HepG2 (cell line): ENCODE data around the gene SLC6A8. TPM values are rescaled to one million over a fixed set of nuclear protein-coding genes. Genes with fewer than 3 reads are reported as not detected.

Experiments used
- FOSL1 ChIP-seq: sonication (generic); formaldehyde crosslinking; IDR thresholded peaks from 2 replicates; pipeline ENCODE4 v1.9.0; 2021; ENCODE audit warnings: missing genetic modification reagents, borderline replicate concordance
- KLF6 ChIP-seq: IDR thresholded peaks from 2 replicates; pipeline ENCODE4 v1.8.0; 2016; ENCODE audit warnings: missing biosample characterization, missing genetic modification reagents
- MED13 ChIP-seq: sonication (generic); formaldehyde crosslinking; IDR thresholded peaks from 2 replicates; pipeline ENCODE4 v1.5.0; 2020; ENCODE audit warnings: missing genetic modification reagents
- MIXL1 ChIP-seq: IDR thresholded peaks from 2 replicates; pipeline ENCODE4 v1.6.1; 2016
- MXD4 ChIP-seq: IDR thresholded peaks from 2 replicates; pipeline ENCODE4 v1.6.1; 2016; ENCODE audit warnings: mild to moderate bottlenecking, missing biosample characterization, missing genetic modification reagents
- NR1H2 ChIP-seq: sonication (generic); formaldehyde crosslinking; IDR thresholded peaks from 2 replicates; pipeline ENCODE4 v1.8.1; 2022; ENCODE audit warnings: low read depth, missing genetic modification reagents, borderline replicate concordance
- RCOR2 ChIP-seq: IDR thresholded peaks from 2 replicates; pipeline ENCODE4 v1.6.1; 2016; ENCODE audit warnings: missing biosample characterization, missing genetic modification reagents
- REXO4 ChIP-seq: sonication (generic); formaldehyde crosslinking; IDR thresholded peaks from 2 replicates; pipeline ENCODE4 v1.8.0; 2022; ENCODE audit warnings: missing genetic modification reagents, mild to moderate bottlenecking, borderline replicate concordance
- SALL1 ChIP-seq: sonication (generic); formaldehyde crosslinking; IDR thresholded peaks from 2 replicates; pipeline ENCODE4 v1.8.0; 2022; ENCODE audit warnings: mild to moderate bottlenecking, missing genetic modification reagents
- SMC3 ChIP-seq: IDR thresholded peaks from 2 replicates; pipeline ENCODE4 v1.6.1; 2011; ENCODE audit warnings: low read length, improper control_type of control experiment
- SRSF9 ChIP-seq: fragments of 200-400 bp; formaldehyde crosslinking; IDR thresholded peaks from 2 replicates; pipeline ENCODE4 v1.6.1; 2018; ENCODE audit warnings: borderline replicate concordance, mild to moderate bottlenecking, low read depth, low read length; ENCODE audit not compliant: insufficient read depth, poor library complexity, severe bottlenecking
- STAG1 ChIP-seq: sonication (generic); formaldehyde crosslinking; IDR thresholded peaks from 2 replicates; pipeline ENCODE4 v1.4.0; 2020; ENCODE audit warnings: missing genetic modification reagents
- ZC3H13 ChIP-seq: sonication (generic); formaldehyde crosslinking; IDR thresholded peaks from 2 replicates; pipeline ENCODE4 v1.8.1; 2023; ENCODE audit warnings: mild to moderate bottlenecking, missing genetic modification reagents, moderate library complexity
- ZNF225 ChIP-seq: sonication (generic); formaldehyde crosslinking; IDR thresholded peaks from 2 replicates; pipeline ENCODE4 v1.4.0; 2020; ENCODE audit warnings: mild to moderate bottlenecking, missing genetic modification reagents
- ZNF230 ChIP-seq: sonication (generic); formaldehyde crosslinking; IDR thresholded peaks from 2 replicates; pipeline ENCODE4 v1.4.0; 2020; ENCODE audit warnings: mild to moderate bottlenecking, missing genetic modification reagents
- ZNF430 ChIP-seq: sonication (generic); formaldehyde crosslinking; IDR thresholded peaks from 2 replicates; pipeline ENCODE4 v1.9.0; 2021; ENCODE audit warnings: mild to moderate bottlenecking, missing genetic modification reagents
- ZNF629 ChIP-seq: sonication (generic); formaldehyde crosslinking; conservative IDR thresholded peaks from 2 replicates; pipeline ENCODE4 v1.5.0; 2020; ENCODE audit warnings: missing genetic modification reagents
- ZNF883 ChIP-seq: sonication (generic); formaldehyde crosslinking; IDR thresholded peaks from 2 replicates; pipeline ENCODE4 v1.5.1; 2020; ENCODE audit warnings: mild to moderate bottlenecking, missing genetic modification reagents; ENCODE audit errors: not compliant biosample characterization
- ZSCAN31 ChIP-seq: sonication (generic); formaldehyde crosslinking; IDR thresholded peaks from 2 replicates; pipeline ENCODE4 v1.5.0; 2020; ENCODE audit warnings: low read depth, mild to moderate bottlenecking, missing genetic modification reagents
- polyA plus RNA-seq, 8 experiments: library from polyadenylated mRNA; depleted of rRNA in 3 of 8; stranded (reverse) in 7 of 8; unstranded in 1 of 8; fragments of >200 nt; fragmentation: Illumina TruSeq in 4 of 8; extraction: Trizol in 4 of 8; gene quantifications; 2 replicates each; pipeline versions ENCODE4 v1.2.1 to v1.2.3, GENCODE V29; 2011 to 2016; ENCODE audit warnings: low read depth in 4 of 8, missing spikeins in 1 of 8, mixed read lengths in 1 of 8; ENCODE audit not compliant: insufficient read depth in 1 of 8
- total RNA-seq, 5 experiments: library from RNA; depleted of rRNA; stranded (reverse); fragments of >200 nt; fragmentation: Illumina TruSeq; extraction: Trizol; gene quantifications; 2 replicates each; pipeline ENCODE4 v1.2.3, GENCODE V29; 2016; ENCODE audit warnings: low read depth in 1 of 5
- TF ChIP-seq, protein P1 (sequence below): sonication (generic); formaldehyde crosslinking; IDR thresholded peaks from 2 replicates; pipeline ENCODE4 v1.8.1; 2023; ENCODE audit warnings: missing genetic modification reagents, inconsistent platforms, borderline replicate concordance
- TF ChIP-seq, protein P2 (sequence below): sonication (generic); formaldehyde crosslinking; IDR thresholded peaks from 2 replicates; pipeline ENCODE4 v1.5.0; 2020; ENCODE audit warnings: mild to moderate bottlenecking, missing genetic modification reagents, borderline replicate concordance
- TF ChIP-seq, protein P3 (sequence below), 2 experiments: sonication (generic) in 1 of 2; formaldehyde crosslinking in 1 of 2; IDR thresholded peaks; 2 replicates each; pipeline versions ENCODE4 v1.5.1 to v1.6.1; 2011 to 2020; ENCODE audit warnings: borderline replicate concordance in 1 of 2, low read depth in 1 of 2, low read length in 1 of 2, mild to moderate bottlenecking in 1 of 2, missing genetic modification reagents in 1 of 2, moderate library complexity in 1 of 2
- TF ChIP-seq, protein P4 (sequence below): sonication (generic); formaldehyde crosslinking; IDR thresholded peaks from 2 replicates; pipeline ENCODE4 v1.4.0; 2020; ENCODE audit warnings: mild to moderate bottlenecking, missing genetic modification reagents

The SLC6A8 gene
- total and polyA plus RNA-seq, 2 of the 13 experiments (the other 11 are each of a cell fraction or from before 2014, with no cell fraction given) = 13.9 to 176 TPM

DNA sequence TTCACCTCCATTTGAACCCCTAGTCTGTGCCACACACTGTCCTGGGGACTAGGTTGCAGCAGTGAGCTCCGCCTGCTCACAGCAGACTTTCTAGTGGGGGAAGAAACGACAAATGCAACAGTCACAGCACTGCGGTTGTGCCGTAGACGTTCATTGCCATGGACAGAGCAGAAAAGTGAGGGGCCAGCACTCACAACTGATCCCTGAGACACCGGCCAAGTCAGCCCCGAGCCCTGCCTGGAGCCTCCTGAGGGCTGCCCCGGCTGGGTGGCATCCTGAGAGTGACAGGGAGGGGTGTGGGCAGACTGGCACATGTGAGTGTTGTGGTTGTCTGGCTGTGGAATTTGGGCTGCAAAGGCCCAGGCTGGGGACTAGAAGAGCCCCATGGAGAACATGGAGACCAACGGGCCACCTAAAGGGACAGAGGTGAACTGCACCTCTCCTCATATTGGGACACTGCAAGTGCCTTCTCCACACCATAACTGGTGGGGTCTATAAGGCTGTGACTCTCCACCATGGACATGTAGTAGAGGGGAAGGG lies 36.1 kb upstream of the SLC6A8 start (continued):
- TF ChIP-seq MED13 (CRISPR knock-in tag) (no peak), ZNF883 (no peak), MXD4 (CRISPR knock-in tag) (no peak), ZNF629 (CRISPR knock-in tag) (no peak), ZNF430 (CRISPR knock-in tag) (no peak), RCOR2 (CRISPR knock-in tag) (no peak), FOSL1 (CRISPR knock-in tag) (no peak), ZNF225 (CRISPR knock-in tag) (no peak), NR1H2 (no peak), KLF6 (CRISPR knock-in tag) (no peak), SMC3 (peak; percentile 38; the same call in 1 of the 2 replicates), STAG1 (peak; percentile 40), REXO4 (no peak), SRSF9 (no peak), ZNF230 (CRISPR knock-in tag) (no peak), ZC3H13 (CRISPR knock-in tag) (peak; percentile 95), SALL1 (CRISPR knock-in tag) (peak; percentile 27; the same call in 1 of the 2 replicates), MIXL1 (CRISPR knock-in tag) (no peak), ZSCAN31 (CRISPR knock-in tag) (no peak)
- TF ChIP-seq, protein P1, sequence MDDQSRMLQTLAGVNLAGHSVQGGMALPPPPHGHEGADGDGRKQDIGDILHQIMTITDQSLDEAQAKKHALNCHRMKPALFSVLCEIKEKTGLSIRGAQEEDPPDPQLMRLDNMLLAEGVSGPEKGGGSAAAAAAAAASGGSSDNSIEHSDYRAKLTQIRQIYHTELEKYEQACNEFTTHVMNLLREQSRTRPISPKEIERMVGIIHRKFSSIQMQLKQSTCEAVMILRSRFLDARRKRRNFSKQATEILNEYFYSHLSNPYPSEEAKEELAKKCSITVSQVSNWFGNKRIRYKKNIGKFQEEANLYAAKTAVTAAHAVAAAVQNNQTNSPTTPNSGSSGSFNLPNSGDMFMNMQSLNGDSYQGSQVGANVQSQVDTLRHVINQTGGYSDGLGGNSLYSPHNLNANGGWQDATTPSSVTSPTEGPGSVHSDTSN (CRISPR knock-in tag) = no peak
- TF ChIP-seq, protein P2, sequence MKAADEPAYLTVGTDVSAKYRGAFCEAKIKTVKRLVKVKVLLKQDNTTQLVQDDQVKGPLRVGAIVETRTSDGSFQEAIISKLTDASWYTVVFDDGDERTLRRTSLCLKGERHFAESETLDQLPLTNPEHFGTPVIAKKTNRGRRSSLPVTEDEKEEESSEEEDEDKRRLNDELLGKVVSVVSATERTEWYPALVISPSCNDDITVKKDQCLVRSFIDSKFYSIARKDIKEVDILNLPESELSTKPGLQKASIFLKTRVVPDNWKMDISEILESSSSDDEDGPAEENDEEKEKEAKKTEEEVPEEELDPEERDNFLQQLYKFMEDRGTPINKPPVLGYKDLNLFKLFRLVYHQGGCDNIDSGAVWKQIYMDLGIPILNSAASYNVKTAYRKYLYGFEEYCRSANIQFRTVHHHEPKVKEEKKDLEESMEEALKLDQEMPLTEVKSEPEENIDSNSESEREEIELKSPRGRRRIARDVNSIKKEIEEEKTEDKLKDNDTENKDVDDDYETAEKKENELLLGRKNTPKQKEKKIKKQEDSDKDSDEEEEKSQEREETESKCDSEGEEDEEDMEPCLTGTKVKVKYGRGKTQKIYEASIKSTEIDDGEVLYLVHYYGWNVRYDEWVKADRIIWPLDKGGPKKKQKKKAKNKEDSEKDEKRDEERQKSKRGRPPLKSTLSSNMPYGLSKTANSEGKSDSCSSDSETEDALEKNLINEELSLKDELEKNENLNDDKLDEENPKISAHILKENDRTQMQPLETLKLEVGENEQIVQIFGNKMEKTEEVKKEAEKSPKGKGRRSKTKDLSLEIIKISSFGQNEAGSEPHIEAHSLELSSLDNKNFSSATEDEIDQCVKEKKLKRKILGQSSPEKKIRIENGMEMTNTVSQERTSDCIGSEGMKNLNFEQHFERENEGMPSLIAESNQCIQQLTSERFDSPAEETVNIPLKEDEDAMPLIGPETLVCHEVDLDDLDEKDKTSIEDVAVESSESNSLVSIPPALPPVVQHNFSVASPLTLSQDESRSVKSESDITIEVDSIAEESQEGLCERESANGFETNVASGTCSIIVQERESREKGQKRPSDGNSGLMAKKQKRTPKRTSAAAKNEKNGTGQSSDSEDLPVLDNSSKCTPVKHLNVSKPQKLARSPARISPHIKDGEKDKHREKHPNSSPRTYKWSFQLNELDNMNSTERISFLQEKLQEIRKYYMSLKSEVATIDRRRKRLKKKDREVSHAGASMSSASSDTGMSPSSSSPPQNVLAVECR = no peak
- TF ChIP-seq, protein P3, sequence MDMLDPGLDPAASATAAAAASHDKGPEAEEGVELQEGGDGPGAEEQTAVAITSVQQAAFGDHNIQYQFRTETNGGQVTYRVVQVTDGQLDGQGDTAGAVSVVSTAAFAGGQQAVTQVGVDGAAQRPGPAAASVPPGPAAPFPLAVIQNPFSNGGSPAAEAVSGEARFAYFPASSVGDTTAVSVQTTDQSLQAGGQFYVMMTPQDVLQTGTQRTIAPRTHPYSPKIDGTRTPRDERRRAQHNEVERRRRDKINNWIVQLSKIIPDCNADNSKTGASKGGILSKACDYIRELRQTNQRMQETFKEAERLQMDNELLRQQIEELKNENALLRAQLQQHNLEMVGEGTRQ (IDR thresholded peaks at IDR 0.05; ENCODE audit: low read depth, low read length) = no peak
- TF ChIP-seq, protein P3 (CRISPR knock-in tag; IDR thresholded peaks at IDR 0.05; ENCODE audit: borderline replicate concordance) = no peak
- TF ChIP-seq, protein P4, sequence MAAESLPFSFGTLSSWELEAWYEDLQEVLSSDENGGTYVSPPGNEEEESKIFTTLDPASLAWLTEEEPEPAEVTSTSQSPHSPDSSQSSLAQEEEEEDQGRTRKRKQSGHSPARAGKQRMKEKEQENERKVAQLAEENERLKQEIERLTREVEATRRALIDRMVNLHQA (CRISPR knock-in tag) = no peak
